Kidney (tissue), 14 donors: ENCODE data around the gene RFC2. TPM values are rescaled to one million over a fixed set of nuclear protein-coding genes. Genes with fewer than 3 reads are reported as not detected.

Source experiments
- DNase-seq, 5 donors: peaks; one replicate each; pipeline ENCODE4 v3.0.0-alpha.2; 2013 to 2020
- FAIRE-seq: peaks from 2 replicates; lab custom pipeline; 2012; peaks lifted over from hg19 to GRCh38; lab: Jason Lieb, UNC
- H3K27ac ChIP-seq, 2 donors: one replicate each; pipeline ENCODE4 v1.7.0; 2013; ENCODE audit warnings: low read depth in 2 of 2, low read length in 2 of 2, inconsistent platforms in 1 of 2
- H3K27me3 ChIP-seq: one replicate; pipeline ENCODE4 v1.7.1; 2013; ENCODE audit warnings: low read length, inconsistent platforms; ENCODE audit not compliant: control insufficient read depth, insufficient read depth
- H3K36me3 ChIP-seq, 3 donors: one replicate each; pipeline versions ENCODE4 v1.7.0 to v1.7.1; 2013; ENCODE audit warnings: low read length in 3 of 3, control low read depth in 1 of 3, inconsistent platforms in 1 of 3; ENCODE audit not compliant: insufficient read depth in 3 of 3, control insufficient read depth in 2 of 3
- H3K4me1 ChIP-seq, 3 donors: one replicate each; pipeline versions ENCODE4 v1.7.0 to v1.7.1; 2013; ENCODE audit warnings: low read length in 3 of 3, inconsistent platforms in 1 of 3, low read depth in 1 of 3; ENCODE audit not compliant: control insufficient read depth in 2 of 3, insufficient read depth in 2 of 3
- H3K4me3 ChIP-seq, 3 donors: one replicate each; pipeline versions ENCODE4 v1.7.0 to v1.8.1; 2013; ENCODE audit warnings: low read length in 3 of 3, control low read depth in 1 of 3, inconsistent platforms in 1 of 3
- H3K9ac ChIP-seq, 3 donors: one replicate each; pipeline versions ENCODE4 v1.7.0 to v1.7.1; 2013; ENCODE audit warnings: low read length in 3 of 3, control low read depth in 1 of 3, inconsistent platforms in 1 of 3
- H3K9me3 ChIP-seq, 3 donors: one replicate each; pipeline versions ENCODE4 v1.7.0 to v1.7.1; 2013; ENCODE audit warnings: low read length in 3 of 3, control low read depth in 1 of 3, inconsistent platforms in 1 of 3; ENCODE audit not compliant: control insufficient read depth in 2 of 3, insufficient read depth in 1 of 3
- CTCF ChIP-seq: IDR thresholded peaks from 3 replicates; pipeline ENCODE4 v1.5.1; 2012; ENCODE audit warnings: mild to moderate bottlenecking, moderate library complexity, borderline replicate concordance; ENCODE audit not compliant: insufficient read depth; ENCODE audit errors: extremely low read depth
- intact Hi-C: fragments of 100-400 bp; cut with DNase I; formaldehyde crosslinking; loops from one replicate; pipeline ENCODE4 v1.11.1; 2022
- polyA plus RNA-seq: library from polyadenylated mRNA; stranded (reverse); fragments of 350-450 nt; fragmentation: Illumina TruSeq; extraction: RNeasy Lipid Tissue Mini Kit (QIAGEN cat#74804); gene quantifications from one replicate; pipeline ENCODE4 v1.2.3, GENCODE V29; 2014; ENCODE audit warnings: low read depth, low replicate concordance; ENCODE audit not compliant: insufficient read depth
- total RNA-seq: library from RNA; stranded (reverse); fragmentation: NEBNext Ultra II Directional; extraction: Animal tissue kit (Norgen Biotek cat#: 25700); gene quantifications from one replicate; pipeline ENCODE4 v1.2.1, GENCODE V29; 2021
- donor health status: control.
- donor health status: control.
- donor health status: control.
- donor health status: control.
- donor health status: control.
- donor health status: DM: yes; HTN: yes; CAD: no.
- donor health status: Normal renal cell carcinoma (clear cell type).

The RFC2 gene
- total and polyA plus RNA-seq, 2 donors from 2014 or later, result 16.2 to 21.1 TPM

DNA sequence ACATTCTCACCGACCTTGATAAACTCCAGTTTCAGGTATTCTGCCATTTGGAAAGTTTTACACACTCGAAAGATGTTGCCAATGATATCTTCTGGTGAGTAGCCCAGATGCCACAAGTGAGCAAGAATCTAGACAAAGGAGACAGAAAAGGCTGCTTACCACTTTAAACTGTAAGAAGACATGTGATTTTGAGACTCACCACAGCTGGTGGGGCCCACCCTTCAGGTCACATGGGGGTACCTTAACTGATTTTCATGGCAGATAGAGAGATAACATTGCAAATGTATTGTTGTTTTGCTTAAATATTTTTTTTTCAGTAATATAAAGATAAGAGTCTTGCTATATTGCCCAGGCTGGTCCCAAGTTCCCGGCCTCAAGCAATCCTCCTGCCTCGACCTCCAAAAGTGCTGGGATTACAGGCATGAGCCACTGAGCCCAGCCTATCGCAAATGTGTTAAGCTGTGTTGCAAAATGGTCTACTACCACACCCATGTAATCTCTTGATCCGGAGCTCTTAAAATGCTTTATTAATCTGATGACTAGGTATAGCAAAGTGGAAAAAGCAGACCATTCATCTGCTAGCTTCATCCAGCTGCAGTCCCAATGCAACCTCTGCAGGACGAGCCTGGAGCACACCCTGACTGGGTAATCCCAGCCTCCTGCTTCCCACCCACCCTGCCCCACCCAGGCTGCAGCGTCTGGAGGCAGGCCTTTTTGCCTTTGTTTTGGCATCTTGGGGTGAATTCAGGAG, 18.5 kb downstream of the RFC2 start:
- no peak overlapping the region for H3K4me3 ChIP-seq
- H3K27ac ChIP-seq, result no peak overlapping the region
- intact Hi-C loops, result no loop called here
- no peaks in the 10 kb centered on the region for H3K9me3 ChIP-seq
- TF ChIP-seq CTCF, result no peak
- H3K4me1 ChIP-seq, result no peaks in the 10 kb centered on the region
- no peaks in the 10 kb centered on the region for H3K27me3 ChIP-seq
- H3K36me3 ChIP-seq, result peaks cover 2 to 11% (median 10%) of the 10 kb centered on the region in 3 donors
- FAIRE-seq, result no peak
- H3K9ac ChIP-seq, result no peak overlapping the region
- DNase-seq, result no peak

- FAIRE-seq (no peak), DNase-seq (no peak)
- Histone ChIP-seq H3K27ac (no peak overlapping the region), H3K36me3 (peaks cover 2 to 5% (median 5%) of the 10 kb centered on the region in 3 donors), H3K4me1 (no peaks in the 10 kb centered on the region), H3K9me3 (no peaks in the 10 kb centered on the region), H3K4me3 (no peak overlapping the region), H3K9ac (no peak overlapping the region), H3K27me3 (no peaks in the 10 kb centered on the region)
- intact Hi-C loops, result no loop called here
- no peak for TF ChIP-seq CTCF
Measured at GRCh38 chr7:74233655-74234285, 20.4 kb downstream of the RFC2 start.

DNA sequence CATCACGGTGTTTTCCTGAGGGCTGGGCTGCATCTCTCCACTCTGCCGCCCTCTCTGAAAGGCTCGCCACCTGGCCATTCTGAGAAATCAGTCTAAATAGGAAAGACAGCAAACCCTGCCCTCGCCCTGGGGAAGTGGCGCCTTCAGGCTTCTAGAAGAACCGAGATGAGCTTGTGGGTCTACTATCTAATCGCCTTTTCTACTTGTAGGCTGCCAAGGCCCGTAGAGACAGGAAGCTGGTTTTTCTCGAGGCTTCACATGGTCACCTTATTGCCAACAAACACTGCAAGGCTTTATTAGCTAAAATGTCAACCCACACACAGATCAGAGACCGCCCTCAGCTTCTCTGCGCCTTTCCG, 23.0 kb downstream of the RFC2 start:
- Histone ChIP-seq H3K4me3 (no peak overlapping the region), H3K9ac (no peak overlapping the region), H3K4me1 (no peaks in the 10 kb centered on the region), H3K36me3 (peaks cover 2 to 5% (median 5%) of the 10 kb centered on the region in 3 donors), H3K27me3 (no peaks in the 10 kb centered on the region), H3K27ac (no peak overlapping the region), H3K9me3 (no peaks in the 10 kb centered on the region)
- FAIRE-seq (no peak), DNase-seq (no peak)
- intact Hi-C loops, result no loop called here
- no peak for TF ChIP-seq CTCF
